ENCODE measurements around the gene ZSCAN16. TPM values are rescaled to one million over a fixed set of nuclear protein-coding genes. Genes with fewer than 3 reads are reported as not detected.
"Not testable (repeated sequence)": the region's sequence is repeated elsewhere in the genome, so short reads cannot be mapped to it uniquely, and the experiment has no call there.

ZSCAN16 gene
- total and polyA plus RNA-seq, 8 donors: 3.8 to 13.0 (median 6.1) TPM; not detected in 1

DNA sequence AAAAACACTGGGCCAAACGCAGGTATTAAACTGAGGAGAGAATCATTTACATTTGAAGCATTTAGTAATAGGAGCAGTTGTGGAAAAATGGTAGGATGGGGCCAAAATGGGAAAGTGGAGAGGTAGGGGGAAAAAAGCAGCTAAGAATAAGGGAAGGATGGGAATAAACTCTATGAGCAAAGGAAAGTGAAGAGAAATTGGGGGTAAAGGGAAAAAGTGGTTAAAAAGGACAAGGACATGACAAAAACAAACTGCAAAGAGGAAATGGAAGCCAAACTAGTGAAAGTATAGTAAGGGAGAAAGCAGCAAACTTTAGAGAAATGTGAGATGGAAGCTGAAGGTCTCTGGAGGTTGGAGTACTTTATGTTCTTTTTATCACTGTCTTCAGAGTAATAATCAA, 6.2 kb upstream of the ZSCAN16 start:
- intact Hi-C loops (cut with DNase I; ENCODE audit: low total_unique reads): no loop called here
- no peak overlapping the region for H3K27ac ChIP-seq
- WGBS, 5 donors: 69 to 83% (median 72%) methylated on average over 1 of the region's 1 CpG
- H3K4me1 ChIP-seq: no peaks in the 10 kb centered on the region
- peaks cover 0 to 80% (median 55%) of the 10 kb centered on the region in 4 donors for H3K36me3 ChIP-seq
- H3K27me3 ChIP-seq: no peaks in the 10 kb centered on the region
- TF ChIP-seq EP300 (IDR thresholded peaks at IDR 0.05) (no peak), POLR2AphosphoS5 (IDR thresholded peaks at IDR 0.05) (no peak), POLR2A (IDR thresholded peaks at IDR 0.05) (no peak)
- TF ChIP-seq, protein P1, sequence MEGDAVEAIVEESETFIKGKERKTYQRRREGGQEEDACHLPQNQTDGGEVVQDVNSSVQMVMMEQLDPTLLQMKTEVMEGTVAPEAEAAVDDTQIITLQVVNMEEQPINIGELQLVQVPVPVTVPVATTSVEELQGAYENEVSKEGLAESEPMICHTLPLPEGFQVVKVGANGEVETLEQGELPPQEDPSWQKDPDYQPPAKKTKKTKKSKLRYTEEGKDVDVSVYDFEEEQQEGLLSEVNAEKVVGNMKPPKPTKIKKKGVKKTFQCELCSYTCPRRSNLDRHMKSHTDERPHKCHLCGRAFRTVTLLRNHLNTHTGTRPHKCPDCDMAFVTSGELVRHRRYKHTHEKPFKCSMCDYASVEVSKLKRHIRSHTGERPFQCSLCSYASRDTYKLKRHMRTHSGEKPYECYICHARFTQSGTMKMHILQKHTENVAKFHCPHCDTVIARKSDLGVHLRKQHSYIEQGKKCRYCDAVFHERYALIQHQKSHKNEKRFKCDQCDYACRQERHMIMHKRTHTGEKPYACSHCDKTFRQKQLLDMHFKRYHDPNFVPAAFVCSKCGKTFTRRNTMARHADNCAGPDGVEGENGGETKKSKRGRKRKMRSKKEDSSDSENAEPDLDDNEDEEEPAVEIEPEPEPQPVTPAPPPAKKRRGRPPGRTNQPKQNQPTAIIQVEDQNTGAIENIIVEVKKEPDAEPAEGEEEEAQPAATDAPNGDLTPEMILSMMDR (IDR thresholded peaks at IDR 0.05): no peak
- no peak for DNase-seq
- no peak overlapping the region for H3K4me3 ChIP-seq
- no peaks in the 10 kb centered on the region for H3K9me3 ChIP-seq

DNA sequence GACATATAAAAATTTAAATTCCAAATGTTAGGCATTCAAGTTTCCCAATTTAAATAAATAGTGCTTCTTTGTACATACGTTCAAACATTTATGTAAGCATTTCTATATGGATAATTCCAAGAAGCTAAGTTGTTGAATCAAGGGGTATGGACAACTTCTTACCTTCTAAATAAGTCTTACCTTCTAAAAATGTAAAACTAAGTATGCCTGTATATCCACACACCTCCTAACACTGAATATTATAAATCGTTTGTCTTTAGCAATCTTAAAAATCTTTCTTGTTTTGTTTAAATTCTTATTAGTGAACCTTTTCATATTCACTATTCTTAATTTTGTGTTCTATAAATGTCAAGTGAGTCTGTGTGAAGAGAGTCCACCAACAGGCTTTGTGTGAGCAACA, 2.5 kb upstream of the ZSCAN16 start:
- DNase-seq: no peak
- H3K4me3 ChIP-seq: no peak overlapping the region
- 93 to 96% (median 93%) methylated on average over 2 of the region's 2 CpGs for WGBS, 5 donors
- peaks cover 0 to 62% (median 42%) of the 10 kb centered on the region in 4 donors for H3K36me3 ChIP-seq
- intact Hi-C loops (cut with DNase I; ENCODE audit: low total_unique reads): loop anchor here (10.0 kb wide), 1 partner anchor 103 kb away; the partner anchor contains the start of gene ZSCAN9
- no peak for TF ChIP-seq EP300 (IDR thresholded peaks at IDR 0.05)
- H3K4me1 ChIP-seq: peaks cover 7 to 26% (median 21%) of the 10 kb centered on the region in 4 donors
- no peak overlapping the region for H3K27ac ChIP-seq
- no peaks in the 10 kb centered on the region for H3K27me3 ChIP-seq
- no peaks in the 10 kb centered on the region for H3K9me3 ChIP-seq

DNA sequence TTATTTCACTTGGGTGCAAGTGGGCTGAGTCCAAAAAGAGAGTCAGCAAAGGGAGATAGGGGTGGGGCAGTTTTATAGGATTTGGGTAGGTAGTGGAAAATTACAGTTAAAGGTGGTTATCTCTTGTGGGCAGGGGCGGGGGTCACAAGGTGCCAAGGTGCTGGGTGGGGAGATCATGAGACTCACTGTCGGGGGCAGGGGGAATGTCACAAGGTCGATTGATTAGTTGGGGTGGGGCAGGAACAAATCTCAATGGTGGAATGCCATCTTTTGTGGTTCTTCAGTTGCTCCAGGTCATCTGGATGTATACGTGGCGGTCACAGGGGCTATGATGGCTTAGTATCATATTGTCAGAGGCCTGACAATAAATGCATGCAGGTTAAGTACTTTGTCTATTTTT, 2.1 kb upstream of the ZSCAN16 start:
- not testable (repeated sequence) for H3K27ac ChIP-seq, DNase-seq, H3K9me3 ChIP-seq, H3K27me3 ChIP-seq, H3K4me3 ChIP-seq
- intact Hi-C loops (cut with DNase I; ENCODE audit: low total_unique reads): loop anchor here (10.0 kb wide), 1 partner anchor 103 kb away; the partner anchor contains the start of gene ZSCAN9
- peaks cover 0 to 62% (median 44%) of the 10 kb centered on the region in 4 donors for H3K36me3 ChIP-seq
- WGBS, 5 donors: 87 to 91% (median 91%) methylated on average over 5 of the region's 5 CpGs
- H3K4me1 ChIP-seq: peaks cover 7 to 26% (median 21%) of the 10 kb centered on the region in 4 donors

DNA sequence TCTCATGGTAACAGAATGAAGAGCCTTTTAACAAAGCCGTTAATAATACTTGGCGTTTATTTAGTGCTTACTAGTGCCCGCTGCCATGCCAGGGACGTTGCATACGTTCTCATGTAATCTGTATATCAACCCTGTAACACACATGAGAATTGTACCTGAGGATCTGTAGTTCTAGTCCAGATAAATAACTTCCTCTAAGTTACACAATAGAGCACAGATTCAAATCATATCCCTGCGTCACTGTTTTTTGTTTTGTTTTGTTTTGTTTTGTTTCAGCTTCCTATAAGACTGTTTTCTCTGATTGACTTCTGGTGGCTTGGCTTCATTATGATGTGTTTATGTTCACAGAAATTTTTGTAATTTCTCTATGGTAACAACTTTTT, 553 bp downstream of the ZSCAN16 start:
- Histone ChIP-seq H3K4me1 (peaks cover 7 to 26% (median 21%) of the 10 kb centered on the region in 4 donors), H3K27me3 (no peaks in the 10 kb centered on the region), H3K27ac (peak overlapping the region in 4 of 5 donors; percentile 74 to 82 (median 76)), H3K36me3 (peaks cover 0 to 65% (median 49%) of the 10 kb centered on the region in 4 donors), H3K9me3 (no peaks in the 10 kb centered on the region), H3K4me3 (peak overlapping the region; percentile 64 to 78 (median 73))
- no peak for DNase-seq
- intact Hi-C loops (cut with DNase I; ENCODE audit: low total_unique reads): loop anchor here (10.0 kb wide), 1 partner anchor 100 kb away; the partner anchor contains the start of gene ZSCAN9
- 1 to 12% (median 5%) methylated on average over 6 of the region's 6 CpGs for whole genome bisulfite sequencing, 5 donors
- no peak for TF ChIP-seq POLR2AphosphoS5 (IDR thresholded peaks at IDR 0.05)
- TF ChIP-seq EP300 (IDR thresholded peaks at IDR 0.05): no peak
- TF ChIP-seq, protein P1 (IDR thresholded peaks at IDR 0.05): no peak
- no peak for TF ChIP-seq POLR2A (IDR thresholded peaks at IDR 0.05)

DNA sequence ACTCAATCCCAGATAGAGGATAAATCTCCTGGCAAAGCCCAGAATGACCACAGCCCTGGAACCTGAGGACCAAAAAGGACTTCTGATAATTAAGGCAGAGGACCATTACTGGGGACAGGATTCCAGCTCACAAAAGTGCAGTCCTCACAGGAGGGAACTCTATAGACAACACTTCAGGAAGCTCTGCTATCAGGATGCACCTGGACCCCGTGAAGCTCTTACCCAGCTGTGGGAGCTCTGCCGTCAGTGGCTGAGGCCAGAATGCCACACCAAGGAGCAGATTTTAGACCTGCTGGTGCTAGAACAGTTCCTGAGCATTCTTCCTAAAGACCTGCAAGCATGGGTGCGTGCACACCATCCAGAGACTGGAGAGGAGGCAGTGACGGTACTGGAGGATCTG, 992 bp downstream of the ZSCAN16 start:
- no peaks in the 10 kb centered on the region for H3K9me3 ChIP-seq
- TF ChIP-seq POLR2A (IDR thresholded peaks at IDR 0.05) (no peak), EP300 (IDR thresholded peaks at IDR 0.05) (no peak), POLR2AphosphoS5 (IDR thresholded peaks at IDR 0.05) (no peak)
- TF ChIP-seq, protein P1 (IDR thresholded peaks at IDR 0.05): no peak
- no peaks in the 10 kb centered on the region for H3K27me3 ChIP-seq
- peaks cover 0 to 65% (median 49%) of the 10 kb centered on the region in 4 donors for H3K36me3 ChIP-seq
- H3K4me3 ChIP-seq: peak overlapping the region in 3 of 4 donors; percentile 64 to 78 (median 74)
- DNase-seq: no peak
- peaks cover 7 to 26% (median 21%) of the 10 kb centered on the region in 4 donors for H3K4me1 ChIP-seq
- intact Hi-C loops (cut with DNase I; ENCODE audit: low total_unique reads): loop anchor here (10.0 kb wide), 1 partner anchor 99 kb away; the partner anchor contains the start of gene ZSCAN9
- WGBS, 5 donors: 67 to 85% (median 76%) methylated on average over 4 of the region's 4 CpGs
- H3K27ac ChIP-seq: peak overlapping the region in 1 of 5 donors; percentile 14
